ENCODE results near the gene MTCL1. TPM values are rescaled to one million over a fixed set of nuclear protein-coding genes. Genes with fewer than 3 reads are reported as not detected.

Gene MTCL1
- total RNA-seq, 3 donors from 2014 or later (not counting 1 experiment from before 2014, with no cell fraction given), result 0.38 to 1.5 (median 0.43) TPM

GRCh38 chr18:8856212-8856611 is 150.9 kb downstream of the MTCL1 start:
- H3K4me1 Mint-ChIP-seq, result no peaks in the 10 kb centered on the region
- no peaks in the 10 kb centered on the region for H3K9me3 Mint-ChIP-seq
- Histone ChIP-seq H3K27me3 (ENCODE audit: control insufficient read depth, insufficient read depth, low read length) (no peaks in the 10 kb centered on the region), H3K4me3 (ENCODE audit: low read length) (no peak overlapping the region), H3K27ac (ENCODE audit: low read length) (no peak overlapping the region), H3K36me3 (ENCODE audit: control insufficient read depth, insufficient read depth, low read length) (no peaks in the 10 kb centered on the region), H3K9me3 (ENCODE audit: control insufficient read depth, insufficient read depth, low read length) (no peaks in the 10 kb centered on the region), H3K4me1 (ENCODE audit: control insufficient read depth, insufficient read depth, low read length) (no peaks in the 10 kb centered on the region)
- ATAC-seq (no peak), DNase-seq (no peak)
- H3K27me3 Mint-ChIP-seq (ENCODE audit: low read depth in 2 of 2), result peaks cover 7 to 30% of the 10 kb centered on the region in 2 donors
- no peaks in the 10 kb centered on the region for H3K36me3 Mint-ChIP-seq
- no peak overlapping the region for H3K27ac Mint-ChIP-seq
- WGBS (ENCODE audit: insufficient coverage), result 74% methylated on average over 8 of the region's 8 CpGs
- no peak for TF ChIP-seq CTCF (IDR thresholded peaks at IDR 0.05)
- no peak overlapping the region for H3K4me3 Mint-ChIP-seq
- intact Hi-C loops (cut with micrococcal nuclease), result no loop called here

GRCh38 chr18:8856769-8857393 is 151.5 kb downstream of the MTCL1 start:
- Mint-ChIP-seq H3K27ac (no peak overlapping the region), H3K9me3 (no peaks in the 10 kb centered on the region), H3K4me1 (no peaks in the 10 kb centered on the region), H3K27me3 (ENCODE audit: low read depth in 2 of 2) (peaks cover 7 to 24% of the 10 kb centered on the region in 2 donors), H3K4me3 (no peak overlapping the region), H3K36me3 (no peaks in the 10 kb centered on the region)
- 90% methylated on average over 34 of the region's 34 CpGs for WGBS (ENCODE audit: insufficient coverage)
- H3K9me3 ChIP-seq (ENCODE audit: control insufficient read depth, insufficient read depth, low read length), result no peaks in the 10 kb centered on the region
- H3K27me3 ChIP-seq (ENCODE audit: control insufficient read depth, insufficient read depth, low read length), result no peaks in the 10 kb centered on the region
- H3K36me3 ChIP-seq (ENCODE audit: control insufficient read depth, insufficient read depth, low read length), result no peaks in the 10 kb centered on the region
- no peaks in the 10 kb centered on the region for H3K4me1 ChIP-seq (ENCODE audit: control insufficient read depth, insufficient read depth, low read length)
- no peak for TF ChIP-seq CTCF (IDR thresholded peaks at IDR 0.05)
- no peak for DNase-seq
- ATAC-seq, result no peak
- H3K27ac ChIP-seq (ENCODE audit: low read length), result no peak overlapping the region
- intact Hi-C loops (cut with micrococcal nuclease), result no loop called here
- H3K4me3 ChIP-seq (ENCODE audit: low read length), result no peak overlapping the region

GRCh38 chr18:8857806-8858205 is 152.4 kb downstream of the MTCL1 start:
- no peaks in the 10 kb centered on the region for H3K9me3 Mint-ChIP-seq
- no peaks in the 10 kb centered on the region for H3K4me1 Mint-ChIP-seq
- intact Hi-C loops (cut with micrococcal nuclease), result no loop called here
- Histone ChIP-seq H3K27ac (ENCODE audit: low read length) (no peak overlapping the region), H3K36me3 (ENCODE audit: control insufficient read depth, insufficient read depth, low read length) (no peaks in the 10 kb centered on the region), H3K4me3 (ENCODE audit: low read length) (no peak overlapping the region), H3K27me3 (ENCODE audit: control insufficient read depth, insufficient read depth, low read length) (no peaks in the 10 kb centered on the region), H3K9me3 (ENCODE audit: control insufficient read depth, insufficient read depth, low read length) (no peaks in the 10 kb centered on the region), H3K4me1 (ENCODE audit: control insufficient read depth, insufficient read depth, low read length) (no peaks in the 10 kb centered on the region)
- DNase-seq, result no peak
- H3K36me3 Mint-ChIP-seq, result no peaks in the 10 kb centered on the region
- no peak overlapping the region for H3K27ac Mint-ChIP-seq
- no peak overlapping the region for H3K4me3 Mint-ChIP-seq
- peaks cover 7 to 22% of the 10 kb centered on the region in 2 donors for H3K27me3 Mint-ChIP-seq (ENCODE audit: low read depth in 2 of 2)
- no peak for TF ChIP-seq CTCF (IDR thresholded peaks at IDR 0.05)
- ATAC-seq, result no peak
- no CpG with 5 or more reads among the region's 4 CpGs for WGBS (ENCODE audit: insufficient coverage)

Data from natural killer cell (primary cell).